ENCODE results near the gene ZNG1A.

DNA sequence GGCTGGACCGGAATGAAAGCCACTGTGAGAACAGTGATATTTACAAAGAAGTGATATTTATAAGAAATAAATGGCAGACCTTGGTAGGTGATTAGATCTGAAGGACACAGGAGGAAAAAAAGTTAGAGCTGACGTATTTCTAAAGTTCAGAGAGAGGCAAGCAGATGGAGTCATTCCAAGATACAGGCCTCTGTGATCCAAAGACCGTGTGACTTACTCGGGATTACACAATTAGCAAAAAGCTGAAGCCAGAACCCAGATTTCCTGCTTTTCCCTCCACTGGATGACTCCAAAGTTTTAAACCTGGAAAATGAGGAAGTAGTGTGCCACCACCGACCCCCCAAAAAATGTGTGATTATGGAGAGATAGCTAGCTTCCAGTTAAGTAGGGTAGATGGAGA is 32.7 kb upstream of the ZNG1A start:
- TF ChIP-seq, protein P1, sequence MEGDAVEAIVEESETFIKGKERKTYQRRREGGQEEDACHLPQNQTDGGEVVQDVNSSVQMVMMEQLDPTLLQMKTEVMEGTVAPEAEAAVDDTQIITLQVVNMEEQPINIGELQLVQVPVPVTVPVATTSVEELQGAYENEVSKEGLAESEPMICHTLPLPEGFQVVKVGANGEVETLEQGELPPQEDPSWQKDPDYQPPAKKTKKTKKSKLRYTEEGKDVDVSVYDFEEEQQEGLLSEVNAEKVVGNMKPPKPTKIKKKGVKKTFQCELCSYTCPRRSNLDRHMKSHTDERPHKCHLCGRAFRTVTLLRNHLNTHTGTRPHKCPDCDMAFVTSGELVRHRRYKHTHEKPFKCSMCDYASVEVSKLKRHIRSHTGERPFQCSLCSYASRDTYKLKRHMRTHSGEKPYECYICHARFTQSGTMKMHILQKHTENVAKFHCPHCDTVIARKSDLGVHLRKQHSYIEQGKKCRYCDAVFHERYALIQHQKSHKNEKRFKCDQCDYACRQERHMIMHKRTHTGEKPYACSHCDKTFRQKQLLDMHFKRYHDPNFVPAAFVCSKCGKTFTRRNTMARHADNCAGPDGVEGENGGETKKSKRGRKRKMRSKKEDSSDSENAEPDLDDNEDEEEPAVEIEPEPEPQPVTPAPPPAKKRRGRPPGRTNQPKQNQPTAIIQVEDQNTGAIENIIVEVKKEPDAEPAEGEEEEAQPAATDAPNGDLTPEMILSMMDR (IDR thresholded peaks at IDR 0.05; ENCODE audit: insufficient read depth, low read length, poor library complexity, severe bottlenecking): no peak
- no peak for TF ChIP-seq EZH2phosphoT487 (conservative IDR thresholded peaks at IDR 0.05; ENCODE audit: low read length)

All from SU-DHL-6 (cell line).